GM12873 (cell line): ENCODE measurements around the gene STRN4.
A peak's percentile ranks its signal among the peaks of the same experiment; 100 is the strongest.

Experiments used
- TF ChIP-seq, protein P1 (sequence below): IDR thresholded peaks from 2 replicates; pipeline ENCODE4 v1.5.1; 2012; ENCODE audit warnings: low read depth, mild to moderate bottlenecking, moderate library complexity, low read length, control low read depth; ENCODE audit not compliant: insufficient read depth; ENCODE audit errors: missing control alignments

Gene STRN4

DNA sequence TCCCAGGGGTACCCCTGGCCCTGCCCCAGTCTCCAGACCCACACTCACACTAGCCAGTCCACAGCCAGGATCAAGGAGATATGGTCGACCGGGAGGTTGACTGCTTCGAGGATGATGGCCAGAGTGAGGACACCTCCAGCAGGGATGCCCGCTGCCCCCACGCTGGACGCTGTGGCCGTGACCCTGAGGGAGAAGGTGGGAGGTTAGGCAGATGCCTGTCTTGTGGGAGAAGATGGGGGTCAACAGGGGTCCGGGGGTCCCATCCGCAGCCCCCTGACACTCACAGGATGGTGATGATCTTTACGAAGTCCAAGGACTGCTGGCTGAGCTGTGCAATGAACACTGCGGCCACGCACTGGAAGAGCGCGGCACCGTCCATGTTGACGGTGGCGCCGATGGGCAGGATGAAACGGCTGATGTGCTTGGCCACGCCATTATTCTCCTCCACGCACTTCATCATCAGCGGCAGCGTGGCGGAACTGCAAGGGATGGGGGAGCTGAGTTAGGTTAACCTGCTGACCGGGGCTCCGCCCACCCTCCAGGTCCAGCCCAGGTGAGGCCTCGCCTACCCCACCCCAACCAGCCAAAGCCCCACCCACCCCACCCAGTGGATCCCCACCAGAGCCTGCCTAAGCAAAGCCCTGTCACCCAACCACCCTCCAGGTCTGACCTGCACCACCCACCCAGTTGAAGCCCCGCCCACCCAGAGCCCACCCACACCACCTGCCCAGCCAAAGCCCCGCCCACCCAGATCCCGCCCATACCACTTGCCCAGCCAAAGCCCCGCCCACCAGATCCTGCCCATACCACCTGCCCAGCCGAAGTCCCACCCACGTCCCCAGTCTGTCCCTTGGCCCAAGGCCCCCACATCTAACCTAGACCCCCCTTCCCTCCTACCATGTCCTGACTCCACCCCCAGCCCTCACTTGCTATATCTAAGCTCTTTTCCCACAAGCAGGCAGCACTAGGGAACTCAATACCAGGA lies 31.0 kb upstream of the STRN4 start:
- TF ChIP-seq, protein P1, sequence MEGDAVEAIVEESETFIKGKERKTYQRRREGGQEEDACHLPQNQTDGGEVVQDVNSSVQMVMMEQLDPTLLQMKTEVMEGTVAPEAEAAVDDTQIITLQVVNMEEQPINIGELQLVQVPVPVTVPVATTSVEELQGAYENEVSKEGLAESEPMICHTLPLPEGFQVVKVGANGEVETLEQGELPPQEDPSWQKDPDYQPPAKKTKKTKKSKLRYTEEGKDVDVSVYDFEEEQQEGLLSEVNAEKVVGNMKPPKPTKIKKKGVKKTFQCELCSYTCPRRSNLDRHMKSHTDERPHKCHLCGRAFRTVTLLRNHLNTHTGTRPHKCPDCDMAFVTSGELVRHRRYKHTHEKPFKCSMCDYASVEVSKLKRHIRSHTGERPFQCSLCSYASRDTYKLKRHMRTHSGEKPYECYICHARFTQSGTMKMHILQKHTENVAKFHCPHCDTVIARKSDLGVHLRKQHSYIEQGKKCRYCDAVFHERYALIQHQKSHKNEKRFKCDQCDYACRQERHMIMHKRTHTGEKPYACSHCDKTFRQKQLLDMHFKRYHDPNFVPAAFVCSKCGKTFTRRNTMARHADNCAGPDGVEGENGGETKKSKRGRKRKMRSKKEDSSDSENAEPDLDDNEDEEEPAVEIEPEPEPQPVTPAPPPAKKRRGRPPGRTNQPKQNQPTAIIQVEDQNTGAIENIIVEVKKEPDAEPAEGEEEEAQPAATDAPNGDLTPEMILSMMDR, result no peak

GRCh38 chr19:46775642-46776258 lies 29.5 kb upstream of the STRN4 start:
- TF ChIP-seq, protein P1, result no peak

- TF ChIP-seq, protein P1, result no peak
These were observed 26.8 kb upstream of the STRN4 start for GRCh38 chr19:46773018-46773399.

DNA sequence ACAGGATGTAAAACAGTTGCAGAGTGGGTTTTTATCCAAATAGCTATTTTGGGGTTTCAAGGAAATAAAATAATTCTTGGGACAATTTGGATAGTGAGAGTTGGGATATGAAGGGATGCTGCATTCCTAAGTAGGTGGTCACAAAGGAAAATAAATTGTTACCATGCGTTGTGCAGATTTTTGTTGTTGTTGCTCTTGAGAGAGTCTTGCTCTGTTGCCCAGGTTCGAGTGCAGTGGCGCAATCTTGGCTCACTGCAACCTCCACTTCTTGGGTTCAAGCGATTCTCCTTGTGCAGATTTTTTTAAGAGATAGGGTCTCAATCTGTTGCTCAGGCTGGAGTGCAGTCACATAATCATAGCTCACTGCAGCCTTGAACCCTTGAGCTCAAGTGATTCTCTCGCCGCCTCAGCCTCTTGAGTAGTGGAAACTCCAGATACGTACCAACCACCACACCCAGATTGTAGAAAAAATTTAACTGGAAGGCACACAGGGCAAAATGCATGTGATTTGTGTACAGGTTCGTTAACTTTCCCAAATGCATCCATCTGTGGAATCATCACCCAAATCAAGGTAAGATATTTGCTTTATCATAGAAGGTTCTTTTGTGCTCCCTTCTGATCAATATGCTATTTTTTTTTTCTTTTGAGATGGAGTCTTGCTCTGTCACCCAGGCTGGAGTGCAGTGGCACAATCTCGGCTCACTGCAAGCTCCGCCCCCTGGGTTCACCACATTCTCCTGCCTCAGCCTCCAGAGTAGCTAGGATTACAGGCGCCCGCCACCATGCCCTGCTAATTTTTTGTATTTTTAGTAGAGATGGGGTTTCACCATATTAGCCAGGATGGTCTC lies 26.1 kb upstream of the STRN4 start:
- TF ChIP-seq, protein P1, result no peak

GRCh38 chr19:46766569-46767317 lies 20.5 kb upstream of the STRN4 start:
- TF ChIP-seq, protein P1, result peak; percentile 91

DNA sequence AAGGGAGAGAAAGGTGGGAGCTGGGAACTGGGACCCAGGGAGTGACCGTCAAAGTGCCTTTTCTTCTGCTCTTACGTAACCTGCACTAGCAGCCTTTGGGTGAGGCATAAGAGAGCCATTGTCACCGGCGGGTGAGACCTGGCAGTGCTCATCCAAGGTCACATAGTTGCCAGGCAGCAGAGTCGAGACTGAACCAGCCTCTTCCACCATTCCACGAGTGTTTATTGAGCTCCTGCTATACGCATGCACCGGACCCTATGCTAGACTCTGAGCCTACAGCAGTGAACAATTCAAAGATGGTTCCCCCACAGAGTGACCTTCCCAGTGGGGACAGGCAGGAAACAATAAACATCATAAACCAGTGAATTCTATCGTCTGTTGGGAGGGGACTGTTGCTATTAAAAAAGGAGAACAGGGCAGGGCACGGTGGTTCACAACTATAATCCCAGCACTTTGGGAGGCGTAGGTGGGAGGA lies 18.6 kb upstream of the STRN4 start:
- TF ChIP-seq, protein P1, result no peak
